GM21737 (cell line): ENCODE measurements around the gene GATA3.
A peak's percentile ranks its signal among the peaks of the same experiment; 100 is the strongest.

ENCODE experiments used
- ATAC-seq: cut with Tn5 transposase; IDR thresholded peaks from one replicate; pipeline ENCODE4 v1.9.1; 2021; ENCODE audit warnings: mild to moderate bottlenecking, moderate library complexity; ENCODE audit not compliant: unreplicated experiment

The GATA3 gene

GRCh38 chr10:8050556-8051108 lies 3.9 kb upstream of the GATA3 start:
- no peak for ATAC-seq

- ATAC-seq: no peak
Observed at GRCh38 chr10:8051109-8051821, 3.2 kb upstream of the GATA3 start.

- no peak for ATAC-seq
Observed at GRCh38 chr10:8051851-8052257, 2.6 kb upstream of the GATA3 start.

GRCh38 chr10:8052341-8052955 lies 2.0 kb upstream of the GATA3 start:
- no peak for ATAC-seq

- no peak for ATAC-seq
Observed at GRCh38 chr10:8052956-8053445, 1.5 kb upstream of the GATA3 start.

- ATAC-seq: peak; percentile 73
Observed at GRCh38 chr10:8053446-8054243, 843 bp upstream of the GATA3 start.

GRCh38 chr10:8054244-8054493 lies 319 bp upstream of the GATA3 start:
- ATAC-seq: peak; percentile 4

- no peak for ATAC-seq
Observed at GRCh38 chr10:8055420-8056349, 1.2 kb downstream of the GATA3 start.

GRCh38 chr10:8056378-8056777 lies 1.9 kb downstream of the GATA3 start:
- ATAC-seq: no peak

GRCh38 chr10:8056871-8057331 lies 2.4 kb downstream of the GATA3 start:
- ATAC-seq: no peak

- ATAC-seq: no peak
Observed at GRCh38 chr10:8057636-8058273, 3.3 kb downstream of the GATA3 start.

GRCh38 chr10:8058274-8059111 lies 4.0 kb downstream of the GATA3 start:
- no peak for ATAC-seq

- ATAC-seq: no peak
Observed at GRCh38 chr10:8059191-8059936, 4.9 kb downstream of the GATA3 start.

GRCh38 chr10:8060010-8060703 lies 5.7 kb downstream of the GATA3 start:
- peak; percentile 45 for ATAC-seq

GRCh38 chr10:8060704-8061121 lies 6.2 kb downstream of the GATA3 start:
- no peak for ATAC-seq

- no peak for ATAC-seq
Observed at GRCh38 chr10:8061274-8062211, 7.1 kb downstream of the GATA3 start.
